GM12878 (cell line): Measurements from ENCODE around the gene PRSS50. TPM values are rescaled to one million over a fixed set of nuclear protein-coding genes. Genes with fewer than 3 reads are reported as not detected.
A peak's percentile ranks its signal among the peaks of the same experiment; 100 is the strongest.

Source experiments
- ATAC-seq: fragments of 200-7000 bp; cut with Tn5 transposase; 3 replicates; pipeline ENCODE4 v1.9.1; 2020; ENCODE audit warnings: mild to moderate bottlenecking, moderate library complexity
- BruUV-seq: library from RNA; stranded (reverse); fragments of 400-500 nt; replicated peaks from 2 replicates; lab custom pipeline; 2021; lab: Mats Ljungman, UMichigan
- CTCF ChIA-PET: fragments of 300-600 bp; sonication (Branson Sonifier 250); formaldehyde crosslinking; extraction: SDS; loops from one replicate; lab custom pipeline; 2021; ENCODE audit warnings: inconsistent platforms; lab: Yijun Ruan, JAX
- POLR2A ChIA-PET: fragments of 350-600 bp; formaldehyde crosslinking; extraction: SDS; loops from one replicate; lab custom pipeline; 2021; ENCODE audit warnings: inconsistent platforms; lab: Charles Lee
- RAD21 ChIA-PET: fragments of 300-600 bp; sonication (Branson Sonifier 250); formaldehyde crosslinking; loops from one replicate; lab custom pipeline; 2023; ENCODE audit warnings: antibody characterized with exemption; ENCODE audit not compliant: unreplicated experiment; lab: Charles Lee
- SMC1A ChIA-PET: fragments of 300-600 bp; sonication (Branson Sonifier 250); formaldehyde crosslinking; loops from one replicate; lab custom pipeline; 2023; ENCODE audit not compliant: unreplicated experiment, uncharacterized antibody; lab: Charles Lee
- DNase-seq: peaks from one replicate; pipeline ENCODE4 v3.0.0-alpha.2; 2011; ENCODE audit warnings: low read depth, low spot score
- FAIRE-seq: peaks from 3 replicates; lab custom pipeline; 2011; peaks lifted over from hg19 to GRCh38; lab: Jason Lieb, UNC
- H2AFZ ChIP-seq: 2 replicates; pipeline ENCODE4 v1.6.0; 2011; ENCODE audit warnings: low read depth, low read length, control low read depth; ENCODE audit not compliant: control insufficient read depth
- H3K27ac ChIP-seq: 2 replicates; pipeline ENCODE4 v1.5.1; 2011; ENCODE audit warnings: control low read depth; ENCODE audit not compliant: control insufficient read depth, insufficient read depth
- H3K27me3 ChIP-seq, 2 experiments: replicated peaks in 1 of 2; 2 replicates each; pipeline versions ENCODE4 v1.6.0 to v1.6.1; 2011; ENCODE audit warnings: low read length in 1 of 2; ENCODE audit not compliant: control insufficient read depth in 2 of 2, insufficient read depth in 2 of 2
- H3K36me3 ChIP-seq, 2 experiments: 2 replicates each; pipeline ENCODE4 v1.5.1; 2011; ENCODE audit warnings: low read length in 1 of 2; ENCODE audit not compliant: control insufficient read depth in 2 of 2, insufficient read depth in 2 of 2
- H3K4me1 ChIP-seq: 2 replicates; pipeline ENCODE4 v1.6.1; 2011; ENCODE audit warnings: mild to moderate bottlenecking, low read length, moderate library complexity, mixed read lengths; ENCODE audit not compliant: control insufficient read depth, insufficient read depth
- H3K4me2 ChIP-seq: 2 replicates; pipeline ENCODE4 v1.6.0; 2011; ENCODE audit warnings: control low read depth; ENCODE audit not compliant: control insufficient read depth, insufficient read depth
- H3K4me3 ChIP-seq: fragments of 200-600 bp; sonication (generic); 2 replicates; pipeline ENCODE4 v1.5.1; 2016
- H3K79me2 ChIP-seq: 2 replicates; pipeline ENCODE4 v1.6.0; 2011; ENCODE audit warnings: low read length; ENCODE audit not compliant: control insufficient read depth, insufficient read depth
- H3K9ac ChIP-seq: 2 replicates; pipeline ENCODE4 v1.8.0; 2011; ENCODE audit warnings: low read length, control low read depth, mixed read lengths; ENCODE audit not compliant: control insufficient read depth, insufficient read depth
- H3K9me3 ChIP-seq: replicated peaks from 3 replicates; pipeline ENCODE4 v1.5.1; 2011; ENCODE audit warnings: mild to moderate bottlenecking, low read length; ENCODE audit not compliant: control insufficient read depth, insufficient read depth
- H4K20me1 ChIP-seq: 2 replicates; pipeline ENCODE4 v1.6.0; 2011; ENCODE audit not compliant: control insufficient read depth, insufficient read depth
- CTCF ChIP-seq, 3 experiments: IDR thresholded peaks in 2 of 3; conservative IDR thresholded peaks in 1 of 3; 2 replicates each; pipeline ENCODE4 v1.5.1; 2011; ENCODE audit warnings: low read depth in 3 of 3, low read length in 3 of 3, mild to moderate bottlenecking in 3 of 3, control low read depth in 2 of 3, moderate library complexity in 2 of 3, inconsistent platforms in 1 of 3, mixed read lengths in 1 of 3; ENCODE audit not compliant: control insufficient read depth in 2 of 3, insufficient read depth in 1 of 3; ENCODE audit errors: extremely low read depth in 1 of 3
- POU2F2 ChIP-seq: IDR thresholded peaks from 3 replicates; pipeline ENCODE4 v1.6.1; 2011; ENCODE audit warnings: low read depth, mild to moderate bottlenecking, low read length, borderline replicate concordance
- ZBTB33 ChIP-seq: fragments of 450-650 bp; IDR thresholded peaks from 2 replicates; pipeline ENCODE4 v1.6.1; 2017; ENCODE audit warnings: mild to moderate bottlenecking
- WGBS: methylation state at CpG from one replicate; pipeline ENCODE4 v1.1.6; 2016; ENCODE audit warnings: low lambda C conversion rate; ENCODE audit not compliant: insufficient replicate concordance, insufficient coverage; ENCODE audit errors: missing lambda C conversion rate; 5-methylcytosine and 5-hydroxymethylcytosine counted together
- in situ Hi-C: fragments of 300-500 bp; cut with MboI; formaldehyde crosslinking; loops from 9 replicates; pipeline ENCODE4 v1.14.3; 2018; ENCODE audit warnings: mixed read lengths
- intact Hi-C: fragments of 100-400 bp; cut with micrococcal nuclease; formaldehyde crosslinking; loops from one replicate; pipeline ENCODE4 v1.14.2; 2022; ENCODE audit not compliant: unreplicated experiment
- polyA plus RNA-seq, 11 experiments: library from polyadenylated mRNA; depleted of rRNA in 4 of 11; unstranded in 6 of 11; stranded (reverse) in 5 of 11; fragments of >200 nt; fragmentation: Nextera tagmentation in 4 of 11; fragmentation: Illumina TruSeq in 1 of 11; extraction: Ambion mirVana in 4 of 11; extraction: Trizol in 1 of 11; gene quantifications; 1 replicate in 1 of 11; 2 replicates in 10 of 11; pipeline versions ENCODE4 v1.2.1 to v1.2.3, GENCODE V29; 2011 to 2016; ENCODE audit warnings: inconsistent platforms in 2 of 11, missing spikeins in 2 of 11, low read depth in 1 of 11
- total RNA-seq, 4 experiments: library from RNA; depleted of rRNA in 3 of 4; stranded (reverse); fragments of >200 nt in 3 of 4; fragmentation: Illumina TruSeq in 1 of 4; extraction: Trizol in 1 of 4; gene quantifications; 2 replicates each; pipeline versions ENCODE4 v1.2.1 to v1.2.3, GENCODE V29; 2013 to 2021

The PRSS50 gene
- total and polyA plus RNA-seq, 10 of the 15 experiments (the other 5 are each of a cell fraction or from before 2014, with no cell fraction given): 0.05 TPM; not detected in 9

GRCh38 chr3:46674031-46674845 lies 43.4 kb downstream of the PRSS50 start:
- H3K4me1 ChIP-seq: no peaks in the 10 kb centered on the region
- H3K9ac ChIP-seq: no peak overlapping the region
- TF ChIP-seq CTCF (IDR thresholded peaks at IDR 0.05 in 2 of 3, conservative IDR thresholded peaks at IDR 0.05 in 1 of 3; ENCODE audit: control insufficient read depth in 2 of 3, extremely low read depth in 1 of 3, insufficient read depth in 1 of 3, low read depth in 3 of 3, low read length in 3 of 3) (peak in 2 of 3 experiments; percentile 19 to 38; a peak in 2 of 6 replicates), POU2F2 (no peak), ZBTB33 (no peak)
- TF ChIP-seq, all 136 proteins: peak for 1
- ChIA-PET SMC1A (interaction anchor here (1.0 kb wide), 1 partner anchor 173 kb away, joined by 3 read pairs; no protein-coding TSS in a partner anchor), CTCF (interaction anchor here (0.7 to 2.0 kb wide), 3 partner anchors 8 to 186 kb away, joined by 3 to 8 read pairs (median 3); no protein-coding TSS in a partner anchor), RAD21 (no interaction called here), POLR2A (interaction anchor here (0.6 kb wide), 1 partner anchor 748 kb away, joined by 3 read pairs; no protein-coding TSS in a partner anchor)
- Histone ChIP-seq H3K4me2 (no peak overlapping the region), H4K20me1 (no peaks in the 10 kb centered on the region), H3K27ac (no peak overlapping the region), H3K36me3 (no peaks in the 10 kb centered on the region), H3K79me2 (no peaks in the 10 kb centered on the region), H2AFZ (no peak overlapping the region), H3K27me3 (no peaks in the 10 kb centered on the region), H3K4me3 (no peak overlapping the region), H3K9me3 (no peaks in the 10 kb centered on the region)
- DNase-seq (no peak), ATAC-seq (peak; percentile 44; the same call in 2 of the 3 replicates), FAIRE-seq (no peak)
- in situ Hi-C loops (no loop called here), intact Hi-C loops (no loop called here)
- BruUV-seq: no TSS peak
- WGBS: 30% methylated on average over 12 of the region's 12 CpGs
